Neutrophil (primary cell): Measurements from ENCODE around the gene SEPHS1.

Source experiments
- H3K27ac ChIP-seq: fragments of 200-600 bp; sonication (generic); 2 replicates; pipeline ENCODE4 v1.5.1; 2016; ENCODE audit warnings: mild to moderate bottlenecking, moderate library complexity
- H3K27me3 ChIP-seq: fragments of 200-600 bp; sonication (generic); 2 replicates; pipeline ENCODE4 v1.6.0; 2016; ENCODE audit warnings: mild to moderate bottlenecking
- H3K36me3 ChIP-seq: fragments of 200-600 bp; sonication (generic); 2 replicates; pipeline ENCODE4 v1.5.1; 2017
- H3K4me1 ChIP-seq, 2 experiments: fragments of 200-600 bp in 1 of 2; sonication (generic) in 1 of 2; 1 replicate in 1 of 2; 2 replicates in 1 of 2; pipeline versions ENCODE4 v1.5.1 to v1.6.1; 2013 to 2016; ENCODE audit warnings: low read depth in 1 of 2, low read length in 1 of 2, mild to moderate bottlenecking in 1 of 2, moderate library complexity in 1 of 2; ENCODE audit not compliant: control insufficient read depth in 1 of 2, insufficient read depth in 1 of 2
- H3K4me3 ChIP-seq, 2 experiments: fragments of 200-600 bp in 1 of 2; sonication (generic) in 1 of 2; 1 replicate in 1 of 2; 2 replicates in 1 of 2; pipeline ENCODE4 v1.5.1; 2013 to 2016; ENCODE audit warnings: low read depth in 1 of 2, low read length in 1 of 2, mild to moderate bottlenecking in 1 of 2, moderate library complexity in 1 of 2
- H3K9me3 ChIP-seq: fragments of 200-600 bp; sonication (generic); 2 replicates; pipeline ENCODE4 v1.5.1; 2016
- TF ChIP-seq, protein P1 (sequence below): fragments of 200-600 bp; sonication (generic); IDR thresholded peaks from 2 replicates; pipeline ENCODE4 v1.5.1; 2016; ENCODE audit warnings: antibody characterized with exemption

Gene SEPHS1

DNA sequence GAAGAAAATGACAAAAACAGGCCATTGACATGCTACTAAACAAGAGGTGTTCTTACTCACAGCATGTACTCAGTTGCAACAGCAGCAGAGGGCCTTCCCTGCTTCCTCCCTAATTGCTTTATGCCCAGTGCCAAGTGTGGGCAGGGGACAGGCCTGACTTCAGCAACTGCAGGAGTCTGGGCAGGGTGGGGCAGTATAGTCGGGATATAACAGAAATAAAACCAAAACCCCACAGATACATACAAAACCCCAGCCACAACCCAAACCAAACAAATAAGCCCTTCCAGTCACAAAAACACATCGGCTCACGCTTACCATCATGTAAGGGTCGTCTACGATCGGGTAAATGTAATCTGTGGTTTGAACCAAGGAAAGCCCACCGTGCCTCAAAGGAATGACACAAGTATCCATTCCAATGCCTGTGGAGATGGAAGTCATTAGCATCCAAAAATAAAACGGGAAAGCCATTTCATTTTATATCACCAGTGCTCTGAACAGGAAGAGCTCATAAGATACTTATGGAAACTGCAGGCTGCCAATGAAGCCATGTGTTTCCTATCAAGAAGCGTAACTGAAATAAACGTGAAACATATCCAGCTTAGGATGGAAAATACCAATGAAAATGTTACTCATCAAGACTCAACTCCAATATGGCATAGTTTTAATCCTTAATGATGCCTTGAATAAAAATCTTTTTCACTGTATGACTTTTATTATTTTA, 9.5 kb downstream of the SEPHS1 start:
- Histone ChIP-seq H3K27me3 (no peaks in the 10 kb centered on the region), H3K27ac (no peak overlapping the region), H3K4me3 (no peak overlapping the region), H3K4me1 (no peaks in the 10 kb centered on the region), H3K36me3 (peaks cover 34% of the 10 kb centered on the region), H3K9me3 (no peaks in the 10 kb centered on the region)
- TF ChIP-seq, protein P1, sequence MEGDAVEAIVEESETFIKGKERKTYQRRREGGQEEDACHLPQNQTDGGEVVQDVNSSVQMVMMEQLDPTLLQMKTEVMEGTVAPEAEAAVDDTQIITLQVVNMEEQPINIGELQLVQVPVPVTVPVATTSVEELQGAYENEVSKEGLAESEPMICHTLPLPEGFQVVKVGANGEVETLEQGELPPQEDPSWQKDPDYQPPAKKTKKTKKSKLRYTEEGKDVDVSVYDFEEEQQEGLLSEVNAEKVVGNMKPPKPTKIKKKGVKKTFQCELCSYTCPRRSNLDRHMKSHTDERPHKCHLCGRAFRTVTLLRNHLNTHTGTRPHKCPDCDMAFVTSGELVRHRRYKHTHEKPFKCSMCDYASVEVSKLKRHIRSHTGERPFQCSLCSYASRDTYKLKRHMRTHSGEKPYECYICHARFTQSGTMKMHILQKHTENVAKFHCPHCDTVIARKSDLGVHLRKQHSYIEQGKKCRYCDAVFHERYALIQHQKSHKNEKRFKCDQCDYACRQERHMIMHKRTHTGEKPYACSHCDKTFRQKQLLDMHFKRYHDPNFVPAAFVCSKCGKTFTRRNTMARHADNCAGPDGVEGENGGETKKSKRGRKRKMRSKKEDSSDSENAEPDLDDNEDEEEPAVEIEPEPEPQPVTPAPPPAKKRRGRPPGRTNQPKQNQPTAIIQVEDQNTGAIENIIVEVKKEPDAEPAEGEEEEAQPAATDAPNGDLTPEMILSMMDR = no peak

DNA sequence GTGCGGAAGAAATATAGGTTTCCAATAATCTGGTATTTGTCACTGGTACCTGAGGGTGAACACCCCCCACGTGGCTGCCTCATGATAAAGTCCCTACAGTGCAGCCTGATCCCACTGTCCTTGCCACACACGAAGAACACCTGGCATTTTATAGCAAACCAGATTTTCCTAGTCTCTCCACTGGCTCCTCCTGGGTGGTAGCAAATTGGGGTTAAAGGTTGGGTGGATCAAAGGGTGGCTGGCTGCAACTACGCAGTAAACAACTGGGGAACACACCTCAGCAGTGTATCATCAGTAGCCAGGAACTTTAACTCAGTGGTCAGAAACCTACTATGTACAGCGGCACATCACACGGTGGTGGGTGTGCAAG, 10.3 kb downstream of the SEPHS1 start:
- Histone ChIP-seq H3K27ac (no peak overlapping the region), H3K9me3 (no peaks in the 10 kb centered on the region), H3K36me3 (peaks cover 41% of the 10 kb centered on the region), H3K4me3 (no peak overlapping the region), H3K27me3 (no peaks in the 10 kb centered on the region), H3K4me1 (no peaks in the 10 kb centered on the region)
- TF ChIP-seq, protein P1 = no peak

DNA sequence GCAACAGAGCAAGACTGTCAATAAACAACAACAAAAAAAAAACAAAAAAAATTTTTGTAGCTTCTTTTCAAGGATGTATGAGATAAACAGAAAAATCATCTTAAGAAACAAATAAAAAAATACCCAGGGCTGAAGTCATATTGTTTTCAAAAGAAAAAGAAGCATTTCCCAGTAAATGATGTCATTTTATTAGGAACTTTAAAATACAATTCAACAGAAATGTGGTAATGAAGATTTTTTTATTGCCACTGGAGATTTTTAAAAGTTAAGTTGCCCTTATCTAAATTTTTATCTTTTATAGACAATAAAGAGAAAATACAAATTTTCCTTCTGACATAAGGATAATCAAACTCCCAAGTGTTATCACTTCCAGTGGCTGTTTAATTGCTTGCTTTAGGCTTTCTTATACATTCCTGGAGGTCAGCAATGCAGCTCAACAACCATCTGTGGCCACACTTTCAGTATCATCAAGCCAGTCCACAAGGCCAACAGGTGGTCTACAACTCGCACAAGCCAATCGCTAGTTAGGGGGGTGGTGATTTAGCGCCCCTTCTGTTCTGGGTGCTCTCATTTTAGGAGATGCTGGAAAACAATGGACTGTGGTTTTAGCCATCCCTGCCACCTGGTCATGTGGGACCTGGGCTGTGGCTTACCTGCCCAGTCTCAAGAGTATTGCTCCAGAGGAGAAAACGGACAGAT, 10.8 kb downstream of the SEPHS1 start:
- Histone ChIP-seq H3K4me3 (no peak overlapping the region), H3K9me3 (no peaks in the 10 kb centered on the region), H3K27me3 (no peaks in the 10 kb centered on the region), H3K4me1 (no peaks in the 10 kb centered on the region), H3K36me3 (peaks cover 46% of the 10 kb centered on the region), H3K27ac (no peak overlapping the region)
- TF ChIP-seq, protein P1 = no peak

DNA sequence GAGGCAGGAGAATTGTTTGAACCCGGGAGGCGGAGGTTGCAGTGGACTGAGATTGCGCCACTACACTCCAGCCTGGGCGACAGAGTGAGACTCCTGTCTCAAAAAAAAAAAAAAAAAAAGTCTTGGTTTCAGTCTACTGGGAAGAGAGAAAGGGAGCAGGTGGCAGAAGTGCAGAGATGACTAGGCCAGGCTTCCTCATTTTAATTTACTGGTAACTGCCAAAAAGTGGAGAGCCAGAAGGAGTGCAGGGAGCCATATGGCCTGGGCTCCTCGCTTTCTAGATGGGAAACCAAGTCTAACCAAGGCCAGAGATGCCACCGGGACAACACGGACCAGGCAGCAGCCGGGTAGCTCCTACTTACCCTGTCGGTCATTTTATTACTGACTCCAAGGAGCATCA, 12.2 kb downstream of the SEPHS1 start:
- no peaks in the 10 kb centered on the region for H3K27me3 ChIP-seq
- no peak overlapping the region for H3K4me3 ChIP-seq
- peaks cover 60% of the 10 kb centered on the region for H3K36me3 ChIP-seq
- no peaks in the 10 kb centered on the region for H3K4me1 ChIP-seq
- TF ChIP-seq, protein P1 = no peak
- no peak overlapping the region for H3K27ac ChIP-seq
- no peaks in the 10 kb centered on the region for H3K9me3 ChIP-seq

DNA sequence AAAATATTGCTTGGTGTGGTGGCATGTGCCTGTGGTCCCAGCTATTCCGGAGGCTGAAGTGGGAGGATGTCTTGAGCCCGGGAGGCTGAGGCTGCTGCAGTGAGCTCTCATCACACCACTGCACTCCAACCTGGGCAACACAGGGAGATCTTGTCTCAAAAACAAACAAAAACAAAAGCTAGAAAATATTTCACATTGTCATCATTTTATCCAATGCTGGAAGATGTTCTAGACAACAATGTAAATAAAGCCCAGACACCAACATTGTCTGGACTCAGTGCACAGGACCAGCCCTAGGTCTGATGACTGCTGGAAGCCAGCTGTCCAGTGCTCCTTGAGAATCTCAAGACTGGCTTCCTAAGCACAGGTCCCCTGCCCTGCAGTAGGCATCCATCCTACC, 13.5 kb downstream of the SEPHS1 start:
- H3K9me3 ChIP-seq = no peaks in the 10 kb centered on the region
- TF ChIP-seq, protein P1 = no peak
- no peak overlapping the region for H3K27ac ChIP-seq
- H3K4me1 ChIP-seq = no peaks in the 10 kb centered on the region
- no peak overlapping the region for H3K4me3 ChIP-seq
- peaks cover 72% of the 10 kb centered on the region for H3K36me3 ChIP-seq
- H3K27me3 ChIP-seq = no peaks in the 10 kb centered on the region
